Upper lobe of right lung (tissue), 1 donor: ENCODE results near the gene PALD1. TPM values are rescaled to one million over a fixed set of nuclear protein-coding genes. Genes with fewer than 3 reads are reported as not detected.

Source experiments
- ATAC-seq: fragments of 200-7000 bp; cut with Tn5 transposase; one replicate; pipeline ENCODE4 v1.9.1; 2020; ENCODE audit warnings: mild to moderate bottlenecking, moderate library complexity
- DNase-seq: peaks from one replicate; pipeline ENCODE4 v3.0.0-alpha.2; 2020
- H3K27ac ChIP-seq: fragments of 200-600 bp; one replicate; pipeline ENCODE4 v1.8.0; 2022
- H3K27me3 ChIP-seq: fragments of 200-600 bp; one replicate; pipeline ENCODE4 v1.8.0; 2022; ENCODE audit warnings: mild to moderate bottlenecking
- H3K36me3 ChIP-seq: fragments of 200-600 bp; one replicate; pipeline ENCODE4 v1.8.0; 2022
- H3K4me1 ChIP-seq: fragments of 200-600 bp; one replicate; pipeline ENCODE4 v1.8.0; 2022
- H3K4me3 ChIP-seq: fragments of 200-600 bp; one replicate; pipeline ENCODE4 v1.8.0; 2022; ENCODE audit warnings: mild to moderate bottlenecking
- H3K9me3 ChIP-seq: fragments of 200-600 bp; one replicate; pipeline ENCODE4 v1.8.0; 2022
- CTCF ChIP-seq: fragments of 200-600 bp; IDR thresholded peaks from one replicate; pipeline ENCODE4 v1.8.0; 2022; ENCODE audit warnings: antibody characterized with exemption
- intact Hi-C: fragments of 100-400 bp; cut with DNase I; formaldehyde crosslinking; loops from one replicate; pipeline ENCODE4 v1.11.0; 2022
- total RNA-seq: library from RNA; stranded (reverse); fragmentation: NEBNext Ultra II Directional; extraction: Animal tissue kit (Norgen Biotek cat#: 25700); gene quantifications from one replicate; pipeline ENCODE4 v1.2.1, GENCODE V29; 2021
- donor health status: DM: no; HTN: yes; CAD: no; lungs with severe emphysema.

Gene PALD1
- total RNA-seq, 1 donor from 2014 or later, result 27.0 TPM

GRCh38 chr10:70507966-70508365 is 29.4 kb downstream of the PALD1 start:
- ATAC-seq (no peak), DNase-seq (no peak)
- Histone ChIP-seq H3K4me1 (peaks cover 70% of the 10 kb centered on the region), H3K36me3 (no peaks in the 10 kb centered on the region), H3K27ac (no peak overlapping the region), H3K9me3 (no peaks in the 10 kb centered on the region), H3K27me3 (no peaks in the 10 kb centered on the region), H3K4me3 (no peak overlapping the region)
- intact Hi-C loops, result no loop called here
- TF ChIP-seq CTCF, result no peak

GRCh38 chr10:70508912-70509756 is 30.6 kb downstream of the PALD1 start:
- Histone ChIP-seq H3K4me1 (peaks cover 66% of the 10 kb centered on the region), H3K9me3 (no peaks in the 10 kb centered on the region), H3K4me3 (no peak overlapping the region), H3K27me3 (no peaks in the 10 kb centered on the region), H3K27ac (peak overlapping the region; percentile 68), H3K36me3 (no peaks in the 10 kb centered on the region)
- no peak for TF ChIP-seq CTCF
- peak; percentile 59 for ATAC-seq
- intact Hi-C loops, result no loop called here
- no peak for DNase-seq

DNA sequence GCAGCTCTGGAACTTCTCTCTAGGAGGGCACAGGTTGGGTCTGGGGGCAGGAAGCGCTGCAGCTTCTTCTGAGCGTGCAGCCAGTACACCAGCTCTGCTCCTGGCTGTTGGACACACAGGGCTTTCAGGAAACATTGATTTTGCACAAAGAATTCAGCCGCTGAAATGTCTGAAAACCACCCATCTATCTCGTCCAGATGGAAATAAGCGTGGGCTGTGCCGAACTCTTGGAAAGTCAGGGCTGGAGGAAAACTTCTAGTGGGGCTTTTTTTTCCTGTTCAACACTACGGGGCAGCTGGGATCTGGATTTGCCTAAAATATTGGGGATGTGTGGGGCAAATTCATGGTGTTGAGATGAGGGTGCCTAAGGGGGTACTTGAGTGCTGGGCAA is 31.2 kb downstream of the PALD1 start:
- no peak for TF ChIP-seq CTCF
- ATAC-seq, result no peak
- Histone ChIP-seq H3K9me3 (no peaks in the 10 kb centered on the region), H3K4me1 (peaks cover 70% of the 10 kb centered on the region), H3K4me3 (no peak overlapping the region), H3K36me3 (no peaks in the 10 kb centered on the region), H3K27ac (peak overlapping the region; percentile 68), H3K27me3 (no peaks in the 10 kb centered on the region)
- intact Hi-C loops, result no loop called here
- DNase-seq, result no peak

GRCh38 chr10:70510453-70510852 is 31.9 kb downstream of the PALD1 start:
- DNase-seq, result no peak
- Histone ChIP-seq H3K4me3 (no peak overlapping the region), H3K9me3 (no peaks in the 10 kb centered on the region), H3K4me1 (peaks cover 72% of the 10 kb centered on the region), H3K27ac (peak overlapping the region; percentile 68), H3K36me3 (no peaks in the 10 kb centered on the region), H3K27me3 (no peaks in the 10 kb centered on the region)
- ATAC-seq, result no peak
- TF ChIP-seq CTCF, result no peak
- intact Hi-C loops, result no loop called here

- peaks cover 68% of the 10 kb centered on the region for H3K4me1 ChIP-seq
- no peaks in the 10 kb centered on the region for H3K36me3 ChIP-seq
- DNase-seq, result no peak
- H3K4me3 ChIP-seq, result no peak overlapping the region
- intact Hi-C loops, result no loop called here
- H3K27ac ChIP-seq, result peak overlapping the region; percentile 68
- no peaks in the 10 kb centered on the region for H3K27me3 ChIP-seq
- no peak for ATAC-seq
- no peaks in the 10 kb centered on the region for H3K9me3 ChIP-seq
- TF ChIP-seq CTCF, result no peak
These were observed 32.3 kb downstream of the PALD1 start for GRCh38 chr10:70510904-70511303.
